Measurements from ENCODE around the gene EHMT1. TPM values are rescaled to one million over a fixed set of nuclear protein-coding genes. Genes with fewer than 3 reads are reported as not detected.

EHMT1 gene
- total and polyA plus RNA-seq, 9 of the 15 experiments (the other 6 are each of a cell fraction or from before 2014, with no cell fraction given): 2.2 to 76.0 (median 36.4) TPM

- Histone ChIP-seq H2AFZ (ENCODE audit: low read depth, low read length) (no peak overlapping the region), H3K27me3 (ENCODE audit: control insufficient read depth in 2 of 2, insufficient read depth in 2 of 2, low read length in 2 of 2) (no peaks in the 10 kb centered on the region), H3K4me2 (ENCODE audit: insufficient read depth, low read length) (no peak overlapping the region), H3K27ac (ENCODE audit: extremely low read depth, low read depth, low read length) (no peak overlapping the region), H3K9me1 (ENCODE audit: control insufficient read depth, insufficient read depth, low read length) (no peaks in the 10 kb centered on the region), H3K4me1 (replicated peaks in 1 of 2; ENCODE audit: control insufficient read depth in 2 of 2, insufficient read depth in 2 of 2, low read length in 2 of 2) (peaks cover 0 to 8% of the 10 kb centered on the region in 2 experiments; a peak in 2 of 5 replicates), H3K9me3 (replicated peaks; ENCODE audit: control insufficient read depth, insufficient read depth, low read depth, low read length) (peaks cover 7% of the 10 kb centered on the region; the same call in 1 of the 2 replicates), H3K36me3 (ENCODE audit: control insufficient read depth, insufficient read depth, low read length) (peaks cover 75% of the 10 kb centered on the region), H4K20me1 (replicated peaks; ENCODE audit: control insufficient read depth, insufficient read depth, low read length) (no peaks in the 10 kb centered on the region), H3K9ac (ENCODE audit: insufficient read depth in 1 of 2, low read depth in 2 of 2, low read length in 2 of 2) (no peak overlapping the region; a peak in 1 of 4 replicates), H3K4me3 (no peak overlapping the region), H3K79me2 (ENCODE audit: control insufficient read depth, insufficient read depth, low read length) (no peaks in the 10 kb centered on the region)
- FAIRE-seq (no peak), DNase-seq (ENCODE audit: extremely low read depth in 1 of 4, low spot score in 3 of 4) (no peak), ATAC-seq (no peak)
- ChIA-PET CTCF (ENCODE audit: low intra/inter-chr PET ratio) (no interaction called here), POLR2A (no interaction called here)
- no TSS peak for BruUV-seq (replicated peaks)
- intact Hi-C loops (cut with micrococcal nuclease): no loop called here
- in situ Hi-C loops (cut with MboI): no loop called here
- WGBS (ENCODE audit: insufficient coverage, low coverage, missing lambda C conversion rate): 97% methylated on average over 30 of the region's 30 CpGs
- TF ChIP-seq MCM2 (IDR thresholded peaks at IDR 0.05; ENCODE audit: low read depth) (no peak), POLR2G (IDR thresholded peaks at IDR 0.05; ENCODE audit: low read depth, low read length) (0 out of 2 replicates have a peak, but pooled peaks have one; percentile 31)
Observed at GRCh38 chr9:137815256-137816255, 196.8 kb downstream of the EHMT1 start.
